BLaER1 (cell line): ENCODE data around the gene NFIC.
"Not testable (repeated sequence)": the region's sequence is repeated elsewhere in the genome, so short reads cannot be mapped to it uniquely, and the experiment has no call there.

Source experiments
- H3K27ac ChIP-seq: shearing (Covaris generic); formaldehyde crosslinking; 2 replicates; pipeline ENCODE4 v1.8.1; 2022
- H3K27me3 ChIP-seq: shearing (Covaris generic); formaldehyde crosslinking; 2 replicates; pipeline ENCODE4 v1.8.1; 2022
- H3K36me3 ChIP-seq: shearing (Covaris generic); formaldehyde crosslinking; 2 replicates; pipeline ENCODE4 v1.8.1; 2022
- H3K4me1 ChIP-seq: shearing (Covaris generic); formaldehyde crosslinking; 2 replicates; pipeline ENCODE4 v1.8.1; 2022
- H3K4me2 ChIP-seq: shearing (Covaris generic); formaldehyde crosslinking; 2 replicates; pipeline ENCODE4 v1.8.1; 2022
- H3K4me3 ChIP-seq: shearing (Covaris generic); formaldehyde crosslinking; 2 replicates; pipeline ENCODE4 v1.8.1; 2022
- H3K9ac ChIP-seq: shearing (Covaris generic); formaldehyde crosslinking; 2 replicates; pipeline ENCODE4 v1.8.1; 2022
- H3K9me3 ChIP-seq: shearing (Covaris generic); formaldehyde crosslinking; 2 replicates; pipeline ENCODE4 v1.8.1; 2022
- H4K20me1 ChIP-seq: shearing (Covaris generic); formaldehyde crosslinking; 2 replicates; pipeline ENCODE4 v1.8.1; 2022
- Cebpa-rat ChIP-seq: shearing (Covaris generic); IDR thresholded peaks from 2 replicates; pipeline ENCODE4 v1.8.1; 2022

The NFIC gene

DNA sequence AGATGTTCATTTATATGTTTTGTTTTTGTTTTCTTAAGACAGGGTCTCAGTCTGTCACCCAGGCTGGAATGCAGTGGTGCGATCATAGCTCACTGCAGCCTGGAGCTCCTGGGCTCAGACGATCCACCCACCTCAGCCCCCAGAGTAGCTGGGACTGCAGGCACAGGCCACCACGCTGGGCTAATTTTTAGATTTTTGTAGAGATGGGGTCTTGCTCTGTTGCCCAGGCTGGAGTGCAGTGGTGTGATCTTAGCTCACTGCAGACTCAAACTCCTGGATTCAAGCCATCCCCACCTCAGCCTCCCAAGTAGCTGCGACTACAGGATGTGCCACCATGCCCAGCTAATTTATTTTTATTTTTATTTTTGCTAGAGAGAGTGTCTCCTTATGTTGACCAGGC is 45.7 kb downstream of the NFIC start:
- H3K4me2 ChIP-seq = peak overlapping the region; percentile 76
- H4K20me1 ChIP-seq = peaks cover 54% of the 10 kb centered on the region
- no peaks in the 10 kb centered on the region for H3K27me3 ChIP-seq
- peaks cover 92% of the 10 kb centered on the region for H3K4me1 ChIP-seq
- H3K9ac ChIP-seq = no peak overlapping the region
- no peak overlapping the region for H3K4me3 ChIP-seq
- H3K27ac ChIP-seq = peak overlapping the region; percentile 16; the same call in 1 of the 2 replicates
- TF ChIP-seq Cebpa-rat = no peak
- no peaks in the 10 kb centered on the region for H3K9me3 ChIP-seq
- H3K36me3 ChIP-seq = peaks cover 26% of the 10 kb centered on the region

DNA sequence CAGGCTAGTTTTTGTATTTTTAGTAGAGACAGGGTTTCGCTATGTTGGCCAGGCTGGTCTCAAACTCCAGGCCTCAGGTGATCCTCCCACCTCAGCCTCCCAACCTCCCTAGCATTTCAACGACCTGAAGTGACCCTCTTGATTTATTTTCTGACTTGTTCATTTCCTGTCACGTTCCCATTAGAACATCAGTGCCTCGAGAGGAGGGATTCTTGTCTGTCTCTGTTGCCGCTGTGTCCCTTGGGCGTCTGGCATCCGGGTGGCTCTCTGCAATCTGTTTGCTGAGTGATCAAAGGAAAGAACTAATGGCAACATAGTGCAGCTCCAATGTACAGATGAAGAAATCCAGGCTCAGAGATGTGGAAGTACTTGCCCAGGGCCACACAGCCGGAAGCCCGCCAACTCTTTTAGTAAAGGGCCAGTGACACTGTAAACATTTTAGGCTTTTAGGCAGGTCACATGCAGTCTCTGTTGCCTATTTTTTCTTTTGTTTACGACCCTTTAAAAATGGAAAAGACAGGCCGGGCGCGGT is 47.5 kb downstream of the NFIC start:
- Histone ChIP-seq H4K20me1 (peaks cover 45% of the 10 kb centered on the region), H3K27ac (peak overlapping the region; percentile 69), H3K4me3 (no peak overlapping the region), H3K4me2 (peak overlapping the region; percentile 76), H3K27me3 (no peaks in the 10 kb centered on the region), H3K9ac (peak overlapping the region; percentile 41; the same call in 1 of the 2 replicates), H3K9me3 (no peaks in the 10 kb centered on the region), H3K4me1 (peaks cover 83% of the 10 kb centered on the region), H3K36me3 (peaks cover 16% of the 10 kb centered on the region)
- peak; percentile 29; the same call in 1 of the 2 replicates for TF ChIP-seq Cebpa-rat

DNA sequence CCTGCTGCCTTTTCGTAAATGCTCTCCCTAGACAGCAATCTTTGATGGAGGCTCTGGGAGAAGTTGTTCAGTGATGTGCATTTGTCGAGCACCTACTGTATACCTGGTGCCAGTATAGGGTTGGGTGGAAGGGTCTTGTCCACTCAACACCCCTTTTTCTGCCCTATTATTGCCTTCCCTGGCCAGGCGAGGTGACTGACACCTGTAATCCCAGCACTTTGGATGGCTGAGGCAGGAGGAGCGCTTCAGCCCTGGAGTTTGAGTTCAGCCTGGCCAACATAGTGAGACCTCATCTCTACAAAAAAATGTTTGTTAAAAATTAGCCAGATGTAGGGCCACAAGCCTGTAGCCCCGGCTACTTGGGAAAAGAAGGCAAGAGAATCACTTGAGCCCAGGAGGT is 49.3 kb downstream of the NFIC start:
- TF ChIP-seq Cebpa-rat = no peak
- Histone ChIP-seq H3K27me3 (no peaks in the 10 kb centered on the region), H3K27ac (0 out of 2 replicates have a peak overlapping the region, but pooled peaks have one; percentile 22)

DNA sequence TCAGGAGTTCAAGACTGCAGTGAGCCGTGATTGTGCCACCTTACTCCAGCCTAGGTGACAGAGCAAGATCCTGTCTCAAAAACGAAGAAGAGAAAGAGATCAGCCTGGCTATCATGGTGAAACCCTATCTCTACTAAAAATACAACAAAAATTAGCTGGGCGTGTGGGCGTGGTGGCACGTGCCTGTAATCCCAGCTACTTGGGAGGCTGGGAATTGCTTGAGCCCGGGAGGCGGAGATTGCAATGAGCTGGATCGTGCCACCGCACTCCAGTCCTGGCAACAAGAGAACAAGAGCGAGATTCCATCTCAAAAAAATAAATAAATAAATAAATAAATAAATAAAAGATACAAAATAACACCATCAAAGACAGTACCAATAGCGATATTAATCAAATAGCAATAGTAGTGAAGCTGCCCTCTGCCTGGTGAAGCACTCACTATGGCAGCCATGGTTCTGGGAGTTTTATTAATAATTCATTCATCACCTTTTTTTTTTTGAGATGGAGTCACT is 53.9 kb downstream of the NFIC start:
- Histone ChIP-seq H3K36me3 (peaks cover 55% of the 10 kb centered on the region), H3K27ac (no peak overlapping the region), H3K4me1 (peaks cover 53% of the 10 kb centered on the region), H4K20me1 (peaks cover 36% of the 10 kb centered on the region), H3K9me3 (no peaks in the 10 kb centered on the region), H3K4me2 (no peak overlapping the region), H3K9ac (no peak overlapping the region), H3K27me3 (no peaks in the 10 kb centered on the region), H3K4me3 (no peak overlapping the region)
- TF ChIP-seq Cebpa-rat = no peak

More for the DNA sequence above, 49.3 kb downstream of the NFIC start:
- H3K4me3 ChIP-seq = no peak overlapping the region
- H3K36me3 ChIP-seq = peaks cover 21% of the 10 kb centered on the region
- H3K4me2 ChIP-seq = peak overlapping the region; percentile 76
- peaks cover 33% of the 10 kb centered on the region for H4K20me1 ChIP-seq
- no peak overlapping the region for H3K9ac ChIP-seq
- H3K9me3 ChIP-seq = no peaks in the 10 kb centered on the region
- H3K4me1 ChIP-seq = peaks cover 65% of the 10 kb centered on the region

DNA sequence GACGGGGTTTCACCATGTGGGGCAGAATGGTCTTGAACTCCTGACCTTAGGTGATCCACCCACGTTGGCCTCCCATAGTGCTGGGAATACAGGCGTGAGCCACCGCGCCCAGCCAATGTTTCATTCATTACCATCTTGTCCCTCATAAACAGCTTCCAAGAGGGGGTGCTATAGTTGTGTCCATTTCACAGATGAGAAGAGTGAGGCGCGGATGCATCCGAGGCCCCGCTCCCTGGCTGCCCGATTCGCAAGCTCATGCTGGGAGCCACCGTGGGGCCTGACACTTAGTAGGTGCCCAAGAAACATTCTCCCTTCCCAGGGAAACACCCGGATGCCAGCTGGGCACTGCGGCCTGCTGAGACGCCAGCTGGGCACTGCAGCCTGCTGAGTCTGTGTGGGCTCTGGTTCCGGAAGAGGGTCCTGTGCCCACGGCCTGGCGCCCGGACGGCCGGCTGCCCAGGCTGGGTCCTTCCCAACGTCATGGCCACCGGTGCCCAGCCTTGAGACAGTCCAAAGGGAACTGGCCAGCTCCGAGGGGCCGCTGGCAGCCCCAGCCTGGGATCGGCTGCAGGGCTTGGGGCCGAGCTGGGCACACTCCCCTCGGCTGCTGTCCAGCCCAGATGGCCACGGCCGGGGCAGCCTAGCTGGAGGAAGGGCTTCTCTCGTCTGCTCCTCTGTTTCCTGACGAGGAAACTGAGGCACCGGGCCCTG is 54.7 kb downstream of the NFIC start:
- no peaks in the 10 kb centered on the region for H3K9me3 ChIP-seq

DNA sequence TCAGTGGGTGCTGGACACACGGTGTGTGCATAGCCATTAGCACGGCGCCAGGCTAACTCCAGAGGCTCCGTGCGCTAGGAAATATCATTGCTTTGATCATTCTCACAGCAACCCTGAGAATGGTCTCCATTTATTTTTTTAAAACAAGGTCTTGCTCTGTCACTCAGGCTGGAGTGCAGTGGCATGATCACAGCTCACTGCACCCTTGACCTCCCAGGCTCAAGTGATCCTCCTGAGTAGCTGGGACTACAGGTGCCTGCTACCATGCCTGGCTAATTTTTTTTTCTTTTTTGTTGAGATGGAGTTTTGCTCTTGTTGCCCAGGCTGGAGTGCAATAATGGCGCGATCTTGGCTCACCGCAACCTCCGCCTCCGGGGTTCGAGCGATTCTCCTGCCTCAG is 55.3 kb downstream of the NFIC start:
- not testable (repeated sequence) for H3K27me3 ChIP-seq, H3K4me3 ChIP-seq, H3K4me2 ChIP-seq, H3K9ac ChIP-seq, H3K9me3 ChIP-seq, H3K27ac ChIP-seq
- Histone ChIP-seq H4K20me1 (peaks cover 31% of the 10 kb centered on the region), H3K36me3 (peaks cover 63% of the 10 kb centered on the region), H3K4me1 (peaks cover 59% of the 10 kb centered on the region)

More for the DNA sequence above, 54.7 kb downstream of the NFIC start:
- H3K27ac ChIP-seq = no peak overlapping the region
- H3K4me1 ChIP-seq = peaks cover 53% of the 10 kb centered on the region
- TF ChIP-seq Cebpa-rat = no peak
- H3K4me2 ChIP-seq = no peak overlapping the region
- H3K27me3 ChIP-seq = no peaks in the 10 kb centered on the region
- no peak overlapping the region for H3K4me3 ChIP-seq
- H4K20me1 ChIP-seq = peaks cover 31% of the 10 kb centered on the region
- no peak overlapping the region for H3K9ac ChIP-seq
- peaks cover 57% of the 10 kb centered on the region for H3K36me3 ChIP-seq

DNA sequence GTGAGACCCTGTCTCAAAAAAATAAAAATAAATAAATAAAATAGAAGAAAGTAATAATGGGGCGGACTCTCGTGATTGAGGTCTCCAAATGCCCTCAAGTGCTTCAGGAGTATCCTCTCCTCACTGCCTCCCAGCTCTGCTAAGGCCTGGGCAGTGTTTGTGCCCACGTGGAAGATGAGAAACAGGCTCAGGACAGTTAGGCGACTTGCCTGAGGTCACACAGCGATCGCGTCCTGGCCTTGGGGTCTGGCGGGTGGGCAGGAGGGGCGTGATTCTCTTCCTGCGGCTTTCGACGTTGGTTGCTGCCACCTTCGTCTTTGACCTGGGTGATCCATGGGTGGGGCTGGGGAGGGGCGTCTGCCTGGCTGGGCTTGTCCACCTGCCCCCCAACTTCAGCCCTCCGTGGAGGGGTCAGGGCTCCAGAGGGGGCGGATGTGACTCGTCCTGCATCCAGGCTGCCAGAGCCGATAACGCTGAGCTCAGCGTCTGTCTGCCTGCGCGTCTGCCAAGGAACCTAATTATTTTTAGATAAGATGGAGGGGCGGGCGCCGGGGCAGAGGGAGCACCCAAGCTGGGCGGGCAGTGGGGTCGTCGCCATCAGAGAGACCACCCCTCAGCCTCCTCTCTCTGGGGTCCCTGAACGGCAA is 56.9 kb downstream of the NFIC start:
- no peak overlapping the region for H3K9ac ChIP-seq
- no peaks in the 10 kb centered on the region for H3K27me3 ChIP-seq
- no peak overlapping the region for H3K4me3 ChIP-seq
- H3K9me3 ChIP-seq = no peaks in the 10 kb centered on the region
- H3K27ac ChIP-seq = 0 out of 2 replicates have a peak overlapping the region, but pooled peaks have one; percentile 7
- H4K20me1 ChIP-seq = peaks cover 31% of the 10 kb centered on the region
- peaks cover 63% of the 10 kb centered on the region for H3K4me1 ChIP-seq
- H3K36me3 ChIP-seq = peaks cover 67% of the 10 kb centered on the region
- H3K4me2 ChIP-seq = no peak overlapping the region; the same call in 1 of the 2 replicates
- TF ChIP-seq Cebpa-rat = no peak

DNA sequence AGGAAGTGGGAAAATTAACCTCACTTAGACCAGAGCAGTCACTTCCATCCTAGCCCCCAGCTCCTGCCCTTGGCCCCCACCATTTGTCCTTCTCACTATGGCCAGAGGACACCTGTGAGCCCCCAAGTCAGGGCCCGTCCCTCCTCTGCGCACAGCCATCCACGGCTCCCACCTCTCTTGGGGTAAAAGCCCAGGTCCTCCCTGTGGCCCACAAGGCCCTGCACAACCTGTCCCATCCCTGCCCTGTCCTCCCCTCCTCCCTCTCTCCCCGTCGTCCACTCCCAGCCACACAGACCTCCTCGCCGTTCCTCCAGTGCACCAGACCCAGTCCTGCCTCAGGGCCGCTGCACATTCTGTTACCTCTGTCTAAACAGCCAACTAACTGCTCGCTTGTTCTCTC is 60.0 kb downstream of the NFIC start:
- peaks cover 25% of the 10 kb centered on the region for H4K20me1 ChIP-seq
- peaks cover 89% of the 10 kb centered on the region for H3K4me1 ChIP-seq
- H3K27me3 ChIP-seq = no peaks in the 10 kb centered on the region
- H3K27ac ChIP-seq = peak overlapping the region; percentile 53
- no peaks in the 10 kb centered on the region for H3K9me3 ChIP-seq
- H3K36me3 ChIP-seq = peaks cover 47% of the 10 kb centered on the region
- no peak overlapping the region for H3K4me3 ChIP-seq
- TF ChIP-seq Cebpa-rat = no peak
- peak overlapping the region; percentile 88; the same call in 1 of the 2 replicates for H3K4me2 ChIP-seq
- H3K9ac ChIP-seq = no peak overlapping the region

DNA sequence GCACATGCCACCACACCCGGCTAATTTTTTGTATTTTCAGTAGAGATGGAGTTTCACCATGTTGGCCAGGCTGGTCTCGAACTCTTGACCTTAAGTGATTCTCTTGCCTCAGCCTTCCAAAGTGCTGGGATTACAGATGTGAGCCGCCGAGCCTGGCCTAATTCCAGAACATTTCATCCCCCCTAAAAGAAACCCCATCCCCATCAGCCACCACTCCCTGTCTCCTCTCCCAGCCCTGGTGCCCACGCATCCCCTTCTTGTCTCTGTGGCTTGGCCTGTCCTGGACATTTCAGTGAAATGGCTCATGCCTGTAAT is 63.9 kb downstream of the NFIC start:
- not testable (repeated sequence) for H4K20me1 ChIP-seq, H3K9me3 ChIP-seq, H3K27me3 ChIP-seq, H3K4me3 ChIP-seq
- Histone ChIP-seq H3K4me2 (peak overlapping the region; percentile 88), H3K4me1 (peaks cover 83% of the 10 kb centered on the region), H3K9ac (peak overlapping the region; percentile 64; the same call in 1 of the 2 replicates), H3K27ac (peak overlapping the region; percentile 88), H3K36me3 (peaks cover 53% of the 10 kb centered on the region)
